Neural progenitor cell (in vitro differentiated cells): Measurements from ENCODE around the gene REM2.

Source experiments
- EZH2 ChIP-seq: fragments of 200-600 bp; sonication (generic); IDR thresholded peaks from 2 replicates; pipeline ENCODE4 v1.6.1; 2017; ENCODE audit warnings: antibody characterized with exemption, mild to moderate bottlenecking, moderate library complexity
- EZH2phosphoT487 ChIP-seq: fragments of 200-600 bp; sonication (generic); IDR thresholded peaks from 2 replicates; pipeline ENCODE4 v1.6.1; 2017; ENCODE audit warnings: antibody characterized with exemption
- TF ChIP-seq, protein P1 (sequence below): fragments of 200-600 bp; sonication (generic); IDR thresholded peaks from 2 replicates; pipeline ENCODE4 v1.5.1; 2017; ENCODE audit warnings: antibody characterized with exemption, mild to moderate bottlenecking

GRCh38 chr14:22885975-22886374, 3.0 kb downstream of the REM2 start:
- TF ChIP-seq, protein P1, sequence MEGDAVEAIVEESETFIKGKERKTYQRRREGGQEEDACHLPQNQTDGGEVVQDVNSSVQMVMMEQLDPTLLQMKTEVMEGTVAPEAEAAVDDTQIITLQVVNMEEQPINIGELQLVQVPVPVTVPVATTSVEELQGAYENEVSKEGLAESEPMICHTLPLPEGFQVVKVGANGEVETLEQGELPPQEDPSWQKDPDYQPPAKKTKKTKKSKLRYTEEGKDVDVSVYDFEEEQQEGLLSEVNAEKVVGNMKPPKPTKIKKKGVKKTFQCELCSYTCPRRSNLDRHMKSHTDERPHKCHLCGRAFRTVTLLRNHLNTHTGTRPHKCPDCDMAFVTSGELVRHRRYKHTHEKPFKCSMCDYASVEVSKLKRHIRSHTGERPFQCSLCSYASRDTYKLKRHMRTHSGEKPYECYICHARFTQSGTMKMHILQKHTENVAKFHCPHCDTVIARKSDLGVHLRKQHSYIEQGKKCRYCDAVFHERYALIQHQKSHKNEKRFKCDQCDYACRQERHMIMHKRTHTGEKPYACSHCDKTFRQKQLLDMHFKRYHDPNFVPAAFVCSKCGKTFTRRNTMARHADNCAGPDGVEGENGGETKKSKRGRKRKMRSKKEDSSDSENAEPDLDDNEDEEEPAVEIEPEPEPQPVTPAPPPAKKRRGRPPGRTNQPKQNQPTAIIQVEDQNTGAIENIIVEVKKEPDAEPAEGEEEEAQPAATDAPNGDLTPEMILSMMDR = no peak
- TF ChIP-seq EZH2 = no peak
- TF ChIP-seq EZH2phosphoT487 = no peak
